Skeletal muscle tissue (tissue), 4 donors: ENCODE measurements around the gene NKTR. TPM values are rescaled to one million over a fixed set of nuclear protein-coding genes. Genes with fewer than 3 reads are reported as not detected.

Experiments used
- H3K27ac ChIP-seq: one replicate; pipeline ENCODE4 v1.7.0; 2013; ENCODE audit warnings: mild to moderate bottlenecking, low read depth, low read length, inconsistent platforms
- H3K27me3 ChIP-seq, 3 donors: one replicate each; pipeline ENCODE4 v1.7.0; 2013; ENCODE audit warnings: low read length in 3 of 3; ENCODE audit not compliant: control insufficient read depth in 3 of 3, insufficient read depth in 3 of 3
- H3K36me3 ChIP-seq, 3 donors: one replicate each; pipeline ENCODE4 v1.7.0; 2013; ENCODE audit warnings: low read length in 3 of 3; ENCODE audit not compliant: control insufficient read depth in 3 of 3, insufficient read depth in 3 of 3
- H3K4me1 ChIP-seq, 3 donors: one replicate each; pipeline ENCODE4 v1.7.0; 2013; ENCODE audit warnings: low read length in 3 of 3, mild to moderate bottlenecking in 3 of 3; ENCODE audit not compliant: control insufficient read depth in 3 of 3, insufficient read depth in 3 of 3
- H3K4me3 ChIP-seq, 3 donors: one replicate each; pipeline ENCODE4 v1.7.0; 2013; ENCODE audit warnings: low read length in 3 of 3
- H3K9ac ChIP-seq, 3 donors: one replicate each; pipeline ENCODE4 v1.7.0; 2013; ENCODE audit warnings: low read length in 3 of 3, mild to moderate bottlenecking in 3 of 3, moderate library complexity in 2 of 3, low read depth in 1 of 3
- H3K9me3 ChIP-seq, 3 donors: one replicate each; pipeline ENCODE4 v1.7.0; 2013; ENCODE audit warnings: low read length in 3 of 3; ENCODE audit not compliant: control insufficient read depth in 3 of 3
- total RNA-seq: library from RNA; depleted of rRNA; stranded (reverse); fragments of >200 nt; gene quantifications from one replicate; pipeline ENCODE4 v1.2.3, GENCODE V29; 2014
- donor health status: Osteomylitis.

The NKTR gene
- total RNA-seq, 1 donor from 2014 or later = 119 TPM

- H3K36me3 ChIP-seq = peaks cover 5 to 11% (median 5%) of the 10 kb centered on the region in 3 donors
- no peaks in the 10 kb centered on the region for H3K27me3 ChIP-seq
- peak within 1 kb of the TSS; percentile 96 for H3K27ac ChIP-seq
- peak within 1 kb of the TSS; percentile 85 to 96 (median 92) for H3K9ac ChIP-seq
- H3K4me1 ChIP-seq = peaks cover 43 to 69% (median 60%) of the 10 kb centered on the region in 3 donors
- H3K9me3 ChIP-seq = no peaks in the 10 kb centered on the region
- H3K4me3 ChIP-seq = peak within 1 kb of the TSS; percentile 74 to 89 (median 85)
These were observed 53.3 kb downstream of the NKTR start, which contains the start of gene ZBTB47 for GRCh38 chr3:42653560-42654330. Gene ZBTB47 (plus strand): TSS chr3:42653697. CDS start chr3:42658356, 4,659 bp downstream.

- Histone ChIP-seq H3K36me3 (peaks cover 7 to 9% (median 9%) of the 10 kb centered on the region in 3 donors), H3K4me3 (peak overlapping the region; percentile 74 to 89 (median 85)), H3K4me1 (peaks cover 45 to 75% (median 64%) of the 10 kb centered on the region in 3 donors), H3K9me3 (no peaks in the 10 kb centered on the region), H3K27me3 (no peaks in the 10 kb centered on the region), H3K27ac (peak overlapping the region; percentile 96), H3K9ac (peak overlapping the region; percentile 85 to 96 (median 92))
These were observed 54.1 kb downstream of the NKTR start for GRCh38 chr3:42654331-42655201.

GRCh38 chr3:42655331-42655888, 54.9 kb downstream of the NKTR start:
- peak overlapping the region; percentile 85 to 96 (median 92) for H3K9ac ChIP-seq
- H3K27me3 ChIP-seq = no peaks in the 10 kb centered on the region

DNA sequence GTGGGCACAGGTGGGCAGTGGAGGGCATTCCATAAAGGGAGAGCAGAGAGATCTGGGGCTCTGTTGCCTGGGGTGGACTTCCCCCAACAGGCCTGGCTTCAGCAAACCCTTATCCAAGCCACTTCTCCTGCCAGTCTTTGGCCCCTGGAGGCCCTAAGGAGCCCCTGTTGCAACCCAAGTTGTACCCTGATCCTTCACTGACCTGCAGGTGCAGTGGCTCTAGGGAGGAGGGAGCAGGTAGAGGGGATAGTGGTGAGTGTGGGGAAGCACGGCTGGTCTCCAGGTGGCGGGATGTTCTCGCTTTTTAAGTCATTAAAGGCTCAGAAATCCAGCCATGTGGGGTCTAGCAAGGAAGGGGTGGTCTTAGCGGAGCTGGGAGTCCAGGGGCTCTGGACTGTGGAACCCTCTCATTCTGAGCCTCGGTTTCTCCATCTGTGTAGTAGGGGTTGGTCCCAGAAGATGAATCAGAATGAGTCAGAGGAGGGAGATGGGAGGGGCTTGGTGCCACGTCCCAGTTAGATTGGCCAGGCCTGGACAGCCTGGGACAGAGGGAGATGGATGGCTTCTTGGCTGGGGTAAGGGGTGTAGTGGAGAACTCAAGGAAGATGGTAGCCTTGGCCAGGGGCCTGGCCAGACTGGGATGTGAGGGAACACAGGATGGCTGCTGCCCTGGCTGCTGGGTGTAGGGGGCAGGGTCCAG, 55.6 kb downstream of the NKTR start:
- Histone ChIP-seq H3K27me3 (no peaks in the 10 kb centered on the region), H3K36me3 (peaks cover 13 to 17% (median 15%) of the 10 kb centered on the region in 3 donors), H3K9me3 (no peaks in the 10 kb centered on the region), H3K4me1 (peaks cover 56 to 90% (median 78%) of the 10 kb centered on the region in 3 donors), H3K9ac (peak overlapping the region in 2 of 3 donors; percentile 64 to 92), H3K4me3 (peak overlapping the region in 1 of 3 donors; percentile 22), H3K27ac (peak overlapping the region; percentile 96)

More at GRCh38 chr3:42655331-42655888, 54.9 kb downstream of the NKTR start:
- Histone ChIP-seq H3K4me3 (peak overlapping the region; percentile 74 to 89 (median 85)), H3K27ac (peak overlapping the region; percentile 96), H3K9me3 (no peaks in the 10 kb centered on the region), H3K36me3 (peaks cover 13 to 16% (median 15%) of the 10 kb centered on the region in 3 donors), H3K4me1 (peaks cover 51 to 84% (median 73%) of the 10 kb centered on the region in 3 donors)

- Histone ChIP-seq H3K27me3 (no peaks in the 10 kb centered on the region), H3K4me1 (peaks cover 54 to 90% (median 77%) of the 10 kb centered on the region in 3 donors), H3K27ac (peak overlapping the region; percentile 96), H3K9me3 (no peaks in the 10 kb centered on the region), H3K36me3 (peaks cover 15 to 19% (median 16%) of the 10 kb centered on the region in 3 donors), H3K9ac (peak overlapping the region in 1 of 3 donors; percentile 64), H3K4me3 (no peak overlapping the region)
These were observed 56.5 kb downstream of the NKTR start for GRCh38 chr3:42656680-42657610.

GRCh38 chr3:42657675-42658074, 57.2 kb downstream of the NKTR start:
- H3K4me1 ChIP-seq = peaks cover 47 to 87% (median 70%) of the 10 kb centered on the region in 3 donors
- H3K9ac ChIP-seq = peak overlapping the region in 2 of 3 donors; percentile 10 to 35
- H3K9me3 ChIP-seq = no peaks in the 10 kb centered on the region
- no peaks in the 10 kb centered on the region for H3K27me3 ChIP-seq
- no peak overlapping the region for H3K27ac ChIP-seq
- H3K4me3 ChIP-seq = peak overlapping the region in 1 of 3 donors; percentile 2
- peaks cover 15 to 19% (median 16%) of the 10 kb centered on the region in 3 donors for H3K36me3 ChIP-seq

DNA sequence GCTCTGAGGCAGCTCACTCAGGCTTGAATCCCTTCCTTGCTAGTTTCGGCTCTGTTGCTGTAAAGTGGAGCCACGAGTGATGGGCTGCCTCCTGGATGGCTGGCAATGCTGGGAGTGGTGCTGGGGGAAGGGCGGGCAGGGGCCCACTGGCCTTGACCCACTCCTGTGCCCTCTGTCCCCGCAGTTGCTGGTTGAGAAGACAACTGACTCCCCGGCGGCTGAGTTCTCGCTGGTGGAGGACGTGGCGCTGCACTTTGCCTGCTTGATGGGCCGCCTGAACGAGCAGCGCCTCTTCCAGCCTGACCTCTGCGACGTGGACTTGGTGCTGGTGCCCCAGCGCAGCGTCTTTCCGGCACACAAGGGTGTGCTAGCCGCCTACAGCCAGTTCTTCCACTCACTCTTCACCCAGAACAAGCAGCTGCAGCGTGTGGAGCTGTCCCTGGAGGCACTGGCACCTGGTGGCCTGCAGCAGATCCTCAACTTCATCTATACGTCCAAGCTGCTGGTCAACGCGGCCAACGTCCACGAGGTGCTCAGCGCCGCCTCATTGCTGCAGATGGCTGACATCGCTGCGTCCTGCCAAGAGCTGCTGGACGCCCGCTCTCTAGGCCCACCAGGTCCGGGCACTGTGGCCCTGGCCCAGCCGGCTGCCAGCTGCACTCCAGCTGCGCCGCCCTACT, 57.7 kb downstream of the NKTR start:
- peak overlapping the region in 1 of 3 donors; percentile 2 for H3K4me3 ChIP-seq
- H3K9ac ChIP-seq = peak overlapping the region in 1 of 3 donors; percentile 28
- H3K4me1 ChIP-seq = peaks cover 41 to 81% (median 65%) of the 10 kb centered on the region in 3 donors
- H3K36me3 ChIP-seq = peaks cover 15 to 19% (median 16%) of the 10 kb centered on the region in 3 donors
- H3K27ac ChIP-seq = no peak overlapping the region
- H3K27me3 ChIP-seq = no peaks in the 10 kb centered on the region
- no peaks in the 10 kb centered on the region for H3K9me3 ChIP-seq

DNA sequence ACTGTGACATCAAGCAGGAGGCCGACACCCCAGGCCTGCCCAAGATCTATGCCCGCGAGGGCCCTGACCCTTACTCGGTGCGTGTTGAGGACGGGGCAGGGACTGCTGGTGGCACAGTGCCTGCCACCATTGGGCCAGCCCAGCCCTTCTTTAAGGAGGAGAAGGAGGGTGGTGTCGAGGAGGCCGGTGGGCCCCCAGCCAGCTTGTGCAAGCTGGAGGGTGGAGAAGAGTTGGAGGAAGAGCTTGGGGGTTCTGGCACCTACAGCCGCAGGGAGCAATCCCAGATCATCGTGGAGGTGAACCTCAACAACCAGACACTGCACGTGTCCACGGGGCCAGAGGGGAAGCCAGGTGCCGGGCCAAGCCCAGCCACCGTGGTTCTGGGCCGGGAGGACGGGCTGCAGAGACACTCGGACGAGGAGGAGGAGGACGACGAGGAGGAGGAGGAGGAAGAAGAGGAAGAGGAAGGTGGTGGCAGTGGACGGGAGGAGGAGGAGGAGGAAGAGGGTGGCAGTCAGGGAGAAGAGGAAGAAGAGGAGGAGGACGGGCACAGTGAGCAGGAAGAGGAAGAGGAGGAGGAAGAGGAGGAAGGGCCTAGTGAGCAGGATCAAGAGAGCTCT, 58.4 kb downstream of the NKTR start:
- Histone ChIP-seq H3K36me3 (peaks cover 15 to 23% (median 16%) of the 10 kb centered on the region in 3 donors), H3K27ac (no peak overlapping the region), H3K4me3 (no peak overlapping the region), H3K27me3 (no peaks in the 10 kb centered on the region), H3K9ac (peak overlapping the region in 1 of 3 donors; percentile 28), H3K9me3 (no peaks in the 10 kb centered on the region), H3K4me1 (peaks cover 35 to 75% (median 59%) of the 10 kb centered on the region in 3 donors)
